Activated naive CD4-positive, alpha-beta T cell treated with anti-CD3 and anti-CD28 coated beads, Interleukin-2, amount 50 U/mL, for 24 hours (primary cell): ENCODE results near the gene TERB2.
"Not testable (repeated sequence)": the region's sequence is repeated elsewhere in the genome, so short reads cannot be mapped to it uniquely, and the experiment has no call there.

Experiments
- H3K27ac Mint-ChIP-seq: one replicate; pipeline ENCODE4 v1.8.0; 2021; ENCODE audit warnings: mild to moderate bottlenecking, mixed read lengths
- H3K27me3 Mint-ChIP-seq: one replicate; pipeline ENCODE4 v1.8.0; 2021; ENCODE audit warnings: mixed read lengths
- H3K36me3 Mint-ChIP-seq: one replicate; pipeline ENCODE4 v1.8.0; 2021; ENCODE audit warnings: mixed read lengths
- H3K4me1 Mint-ChIP-seq: one replicate; pipeline ENCODE4 v1.8.0; 2021; ENCODE audit warnings: mixed read lengths
- H3K4me3 Mint-ChIP-seq: one replicate; pipeline ENCODE4 v1.8.0; 2021; ENCODE audit warnings: mild to moderate bottlenecking, mixed read lengths
- H3K9me3 Mint-ChIP-seq: one replicate; pipeline ENCODE4 v1.8.0; 2021; ENCODE audit warnings: mixed read lengths

Gene TERB2

DNA sequence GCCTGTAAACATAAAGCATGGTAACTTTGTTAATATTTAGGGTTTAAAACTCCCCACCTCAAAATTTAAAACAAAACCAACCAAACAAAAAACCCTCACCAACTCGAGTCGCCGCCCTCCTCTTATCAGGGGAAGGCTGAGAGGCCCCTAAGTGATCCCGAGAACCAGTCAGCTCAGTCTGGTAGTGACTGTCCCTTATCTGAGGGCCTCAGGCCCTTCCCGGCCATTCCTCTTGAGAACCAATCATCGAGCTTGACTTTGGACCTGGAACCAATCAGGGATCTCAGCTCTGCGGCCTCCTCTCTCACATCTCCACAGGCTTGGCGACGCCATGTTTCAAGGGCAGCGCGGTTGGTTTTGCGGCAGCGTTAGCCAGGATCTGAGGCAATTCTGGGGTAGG is at the start of gene TERB2:
TSS of gene TERB2 (plus strand) at position 300 of the 400 bp plus-strand sequence. CDS start at position 332, 32 bp downstream.
- Mint-ChIP-seq H3K4me3 (no peak within 1 kb of the TSS), H3K36me3 (no peaks in the 10 kb centered on the region), H3K27ac (no peak within 1 kb of the TSS), H3K9me3 (no peaks in the 10 kb centered on the region), H3K27me3 (peaks cover 3% of the 10 kb centered on the region), H3K4me1 (no peaks in the 10 kb centered on the region)

- Mint-ChIP-seq H3K9me3 (no peaks in the 10 kb centered on the region), H3K36me3 (no peaks in the 10 kb centered on the region), H3K4me1 (peaks cover 4% of the 10 kb centered on the region), H3K27ac (no peak overlapping the region), H3K27me3 (no peaks in the 10 kb centered on the region), H3K4me3 (no peak overlapping the region)
Measured at GRCh38 chr15:44909423-44909822, 47.1 kb upstream of the TERB2 start.

DNA sequence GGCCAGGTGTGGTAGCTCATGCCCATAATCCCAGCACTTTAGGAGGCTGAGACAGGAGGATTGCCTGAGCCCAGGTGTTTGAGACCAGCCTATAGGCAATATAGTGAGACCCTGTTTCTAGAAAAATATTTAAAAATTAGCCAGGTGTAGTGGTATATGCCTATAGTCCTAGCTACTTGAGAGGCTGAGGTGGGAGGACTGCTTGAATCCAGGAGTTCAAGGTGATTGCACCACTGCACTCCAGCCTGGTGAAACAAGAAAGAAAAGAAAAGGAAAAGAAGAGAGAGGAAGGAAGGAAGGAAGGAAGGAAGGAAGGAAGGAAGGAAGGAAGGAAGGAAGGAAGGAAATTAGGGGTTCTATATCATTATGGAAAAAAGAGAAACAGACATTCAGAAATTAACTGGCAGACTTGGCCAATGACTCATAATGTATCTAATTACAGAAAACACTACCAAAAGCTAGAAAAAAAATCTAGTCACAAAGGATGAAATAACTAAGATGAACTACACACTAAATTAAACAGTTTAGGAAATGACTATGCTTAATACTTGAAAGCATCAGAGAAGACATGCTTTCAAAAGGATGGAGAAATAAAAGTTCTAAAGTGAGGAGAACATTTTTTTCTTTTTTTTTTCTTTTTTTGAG is 45.4 kb upstream of the TERB2 start:
- no peaks in the 10 kb centered on the region for H3K36me3 Mint-ChIP-seq
- no peak overlapping the region for H3K4me3 Mint-ChIP-seq
- H3K4me1 Mint-ChIP-seq = no peaks in the 10 kb centered on the region
- peak overlapping the region; percentile 30 for H3K27ac Mint-ChIP-seq
- H3K9me3 Mint-ChIP-seq = no peaks in the 10 kb centered on the region
- no peaks in the 10 kb centered on the region for H3K27me3 Mint-ChIP-seq

GRCh38 chr15:44912186-44912585 is 44.3 kb upstream of the TERB2 start:
- not testable (repeated sequence) for H3K36me3 Mint-ChIP-seq, H3K4me3 Mint-ChIP-seq, H3K9me3 Mint-ChIP-seq, H3K27ac Mint-ChIP-seq, H3K27me3 Mint-ChIP-seq, H3K4me1 Mint-ChIP-seq

DNA sequence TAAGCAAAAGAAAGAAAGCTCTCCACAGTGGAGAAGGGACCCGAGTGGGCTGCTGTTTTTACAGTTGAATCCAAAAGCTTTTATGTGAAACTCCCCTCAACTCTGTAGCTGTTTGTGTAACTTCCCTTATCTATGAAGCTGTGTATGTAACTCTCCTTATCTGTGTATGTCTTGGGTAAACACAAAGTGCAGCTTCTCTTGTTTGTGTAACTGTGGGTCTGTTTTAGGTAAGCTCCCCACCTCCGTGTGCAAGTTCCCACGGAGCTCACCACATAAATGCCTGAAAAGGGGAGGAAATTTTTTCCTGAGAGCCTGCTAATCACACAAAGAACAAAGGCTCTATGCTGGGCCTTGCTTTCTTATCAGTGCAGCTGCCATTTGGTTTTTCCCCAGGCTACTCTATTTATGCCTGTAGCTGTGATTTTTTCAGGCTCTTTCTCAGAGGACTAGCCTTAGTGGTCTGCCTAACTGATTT is 43.5 kb upstream of the TERB2 start:
- not testable (repeated sequence) for H3K36me3 Mint-ChIP-seq, H3K4me3 Mint-ChIP-seq, H3K4me1 Mint-ChIP-seq, H3K27ac Mint-ChIP-seq, H3K27me3 Mint-ChIP-seq, H3K9me3 Mint-ChIP-seq

DNA sequence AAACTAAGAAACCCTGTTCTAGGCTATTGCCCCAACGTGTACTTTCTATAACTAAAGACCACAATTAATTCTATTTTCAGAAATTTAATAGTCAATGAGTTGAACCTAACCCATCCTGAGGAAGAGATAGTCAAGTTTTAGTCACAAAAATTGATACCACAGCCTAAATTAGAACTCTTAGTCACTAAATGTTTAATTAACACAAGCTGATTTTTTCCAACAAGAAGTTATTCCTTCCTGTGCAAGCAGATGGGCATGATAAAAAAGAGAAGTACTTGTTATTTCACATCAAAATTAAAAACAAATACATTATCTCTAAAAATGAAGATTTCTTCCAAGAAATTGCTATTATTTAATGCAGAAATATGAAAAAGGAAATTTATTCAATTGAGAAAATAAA is 38.4 kb upstream of the TERB2 start:
- Mint-ChIP-seq H3K4me3 (no peak overlapping the region), H3K36me3 (no peaks in the 10 kb centered on the region), H3K9me3 (no peaks in the 10 kb centered on the region), H3K27ac (no peak overlapping the region), H3K4me1 (no peaks in the 10 kb centered on the region), H3K27me3 (no peaks in the 10 kb centered on the region)

DNA sequence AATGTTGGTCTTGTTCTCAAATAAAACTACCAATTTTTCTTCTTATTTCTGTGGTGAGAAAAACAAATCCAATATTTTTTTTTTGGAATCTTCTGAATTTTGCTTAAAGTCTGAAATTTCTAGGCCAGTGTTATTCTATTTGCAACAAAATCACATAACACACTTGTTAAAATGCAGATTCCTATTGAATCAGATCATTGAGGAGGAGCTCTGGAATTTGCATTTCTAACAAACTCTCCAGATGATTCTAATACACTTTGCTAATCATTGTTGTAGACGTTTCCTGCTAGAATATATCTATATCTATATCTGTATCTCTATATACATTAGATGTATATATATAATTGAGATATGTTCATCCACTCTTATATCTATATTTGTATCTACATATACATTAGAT is 27.8 kb upstream of the TERB2 start:
- H3K4me3 Mint-ChIP-seq, H3K4me1 Mint-ChIP-seq, H3K27ac Mint-ChIP-seq: not testable (repeated sequence)

GRCh38 chr15:44930283-44930682 is 26.2 kb upstream of the TERB2 start:
- H3K27ac Mint-ChIP-seq, H3K4me3 Mint-ChIP-seq, H3K27me3 Mint-ChIP-seq, H3K4me1 Mint-ChIP-seq, H3K9me3 Mint-ChIP-seq, H3K36me3 Mint-ChIP-seq: not testable (repeated sequence)

More for the DNA sequence above, 27.8 kb upstream of the TERB2 start:
- H3K9me3 Mint-ChIP-seq, H3K27me3 Mint-ChIP-seq, H3K36me3 Mint-ChIP-seq: not testable (repeated sequence)

- H3K4me1 Mint-ChIP-seq, H3K27me3 Mint-ChIP-seq, H3K9me3 Mint-ChIP-seq, H3K27ac Mint-ChIP-seq, H3K36me3 Mint-ChIP-seq, H3K4me3 Mint-ChIP-seq: not testable (repeated sequence)
Measured at GRCh38 chr15:44958302-44958701, 1.8 kb downstream of the TERB2 start.

DNA sequence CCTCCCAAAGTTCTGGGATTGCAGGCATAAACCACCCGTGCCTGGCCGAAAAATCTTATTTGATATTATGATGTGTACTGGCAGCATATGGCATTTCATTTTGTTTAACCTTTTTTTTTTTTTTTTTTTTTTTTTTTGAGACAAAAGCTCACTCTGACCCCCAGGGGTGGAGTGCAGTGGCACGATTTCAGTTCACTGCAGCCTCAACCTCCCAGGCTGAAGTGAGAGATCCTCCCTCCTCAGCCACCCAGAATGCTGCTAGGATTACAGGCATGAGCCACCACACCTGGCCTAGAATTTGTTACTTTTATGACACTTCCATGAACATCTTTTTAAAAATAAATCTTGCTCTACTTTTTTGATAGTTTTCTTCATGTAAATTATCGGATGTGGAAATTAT is 12.0 kb downstream of the TERB2 start:
- H3K27ac Mint-ChIP-seq = no peak overlapping the region
- no peaks in the 10 kb centered on the region for H3K9me3 Mint-ChIP-seq
- H3K4me3 Mint-ChIP-seq = no peak overlapping the region
- H3K4me1 Mint-ChIP-seq = no peaks in the 10 kb centered on the region
- peaks cover 1% of the 10 kb centered on the region for H3K27me3 Mint-ChIP-seq
- H3K36me3 Mint-ChIP-seq = no peaks in the 10 kb centered on the region

- H3K27ac Mint-ChIP-seq = no peak overlapping the region
- no peak overlapping the region for H3K4me3 Mint-ChIP-seq
- no peaks in the 10 kb centered on the region for H3K9me3 Mint-ChIP-seq
- peaks cover 1% of the 10 kb centered on the region for H3K27me3 Mint-ChIP-seq
- H3K36me3 Mint-ChIP-seq = no peaks in the 10 kb centered on the region
- H3K4me1 Mint-ChIP-seq = no peaks in the 10 kb centered on the region
Measured at GRCh38 chr15:44971036-44971435, 14.5 kb downstream of the TERB2 start.

DNA sequence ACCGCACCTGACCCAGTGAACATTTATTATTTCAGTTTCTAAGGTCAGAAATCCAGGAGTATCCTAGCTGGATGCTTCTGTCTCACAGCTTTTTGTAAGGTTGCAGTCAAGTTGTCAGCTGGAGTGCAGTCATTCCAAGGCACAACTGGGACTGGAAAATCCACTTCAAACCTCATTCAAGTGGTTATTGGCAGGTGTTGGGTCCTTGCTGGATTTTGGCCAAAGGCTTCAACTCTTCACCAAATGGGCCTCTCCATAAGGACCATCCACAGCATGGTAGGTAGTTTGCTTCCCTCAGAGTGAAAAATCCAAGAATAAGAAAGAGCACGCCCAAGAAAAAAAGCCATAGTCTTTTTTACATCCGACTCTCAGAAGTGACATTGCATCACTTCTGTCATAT is 19.7 kb downstream of the TERB2 start:
- H3K4me3 Mint-ChIP-seq, H3K4me1 Mint-ChIP-seq, H3K9me3 Mint-ChIP-seq, H3K27me3 Mint-ChIP-seq, H3K27ac Mint-ChIP-seq, H3K36me3 Mint-ChIP-seq: not testable (repeated sequence)

DNA sequence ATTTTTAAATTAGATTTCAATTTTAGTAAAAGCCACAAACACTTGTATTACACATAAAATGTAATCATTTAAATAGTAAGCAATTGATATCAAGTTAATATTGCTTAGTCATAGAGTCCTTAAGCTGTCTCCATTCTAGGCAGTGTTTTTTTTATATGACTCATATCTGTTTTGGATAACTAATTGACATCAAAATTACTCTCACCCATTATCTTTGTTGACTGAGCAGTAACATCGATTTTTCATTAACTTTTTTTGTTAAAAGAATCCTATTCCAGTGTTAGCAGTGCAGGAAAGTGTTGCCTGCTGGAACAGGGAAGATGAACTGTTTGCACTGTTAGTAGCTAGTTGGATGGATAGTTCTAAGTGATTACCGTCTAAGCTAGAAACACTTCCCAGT is 21.3 kb downstream of the TERB2 start:
- not testable (repeated sequence) for H3K4me3 Mint-ChIP-seq, H3K27ac Mint-ChIP-seq, H3K27me3 Mint-ChIP-seq, H3K36me3 Mint-ChIP-seq, H3K9me3 Mint-ChIP-seq, H3K4me1 Mint-ChIP-seq

GRCh38 chr15:44979617-44980339 is 23.3 kb downstream of the TERB2 start:
- not testable (repeated sequence) for H3K9me3 Mint-ChIP-seq, H3K36me3 Mint-ChIP-seq

DNA sequence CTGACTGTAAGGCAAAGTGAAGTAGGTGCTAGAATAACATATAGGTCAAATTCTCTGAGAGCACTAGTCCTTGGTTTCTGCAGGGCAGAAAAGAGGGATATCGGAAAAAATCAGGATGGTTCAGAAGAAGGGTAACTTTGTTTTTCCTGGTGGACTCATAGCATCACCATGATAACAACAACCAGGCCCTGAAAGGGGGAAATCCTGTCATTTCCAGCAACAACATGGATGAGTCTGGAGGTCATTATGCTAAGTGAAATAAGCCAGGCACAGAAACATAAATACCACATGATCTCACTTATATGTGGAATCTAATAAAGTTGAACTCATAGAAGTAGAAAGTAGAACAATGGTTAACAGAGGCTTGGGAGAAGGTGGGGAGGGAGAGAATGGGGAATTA is 27.7 kb downstream of the TERB2 start:
- not testable (repeated sequence) for H3K4me3 Mint-ChIP-seq, H3K9me3 Mint-ChIP-seq, H3K4me1 Mint-ChIP-seq, H3K27me3 Mint-ChIP-seq, H3K36me3 Mint-ChIP-seq, H3K27ac Mint-ChIP-seq

More at GRCh38 chr15:44979617-44980339, 23.3 kb downstream of the TERB2 start:
- H3K27ac Mint-ChIP-seq, H3K4me1 Mint-ChIP-seq, H3K4me3 Mint-ChIP-seq, H3K27me3 Mint-ChIP-seq: not testable (repeated sequence)

DNA sequence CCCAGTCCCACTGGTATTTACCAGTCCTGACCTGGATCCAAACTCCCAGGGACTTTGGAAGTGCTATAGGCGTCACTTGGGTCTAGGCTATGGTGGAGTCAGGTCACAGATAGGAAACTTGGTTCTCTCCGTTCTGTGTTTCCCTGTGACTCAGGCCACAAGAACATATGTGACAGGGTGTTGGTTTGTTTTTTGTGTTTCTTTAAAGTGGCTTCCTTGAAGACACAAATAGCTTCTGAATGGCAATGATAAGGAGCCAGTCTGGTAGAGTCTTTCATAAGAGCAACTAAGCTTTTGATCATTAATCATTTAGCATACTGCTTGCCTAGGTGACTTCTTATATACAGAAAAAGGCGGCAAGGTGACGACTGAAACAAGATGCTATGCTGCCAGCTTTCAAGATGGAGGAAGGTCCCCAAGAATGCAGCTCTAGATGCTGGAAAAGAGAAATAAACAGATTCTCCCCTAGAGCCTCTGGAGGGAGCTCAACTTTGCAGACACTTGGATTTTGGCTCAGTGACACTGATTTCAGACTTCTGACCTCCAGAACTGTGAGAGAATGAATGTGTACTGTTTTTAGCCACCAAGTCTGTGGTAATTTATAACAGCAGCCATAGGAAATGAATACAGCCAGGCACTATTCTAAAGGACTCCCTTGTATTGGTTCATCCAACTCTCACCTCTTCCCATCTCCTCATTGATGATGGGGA is 30.0 kb downstream of the TERB2 start:
- H3K27me3 Mint-ChIP-seq, H3K27ac Mint-ChIP-seq, H3K4me1 Mint-ChIP-seq, H3K9me3 Mint-ChIP-seq, H3K36me3 Mint-ChIP-seq: not testable (repeated sequence)
- peak overlapping the region; percentile 17 for H3K4me3 Mint-ChIP-seq
